RKO (cell line): ENCODE results near the gene EIF5A.

Experiments
- DNase-seq: peaks from one replicate; pipeline ENCODE4 v3.0.0-alpha.2; 2016; ENCODE audit warnings: low spot score

EIF5A gene

GRCh38 chr17:7313890-7314718 lies 6.7 kb downstream of the EIF5A start:
- peak; percentile 73 for DNase-seq

DNA sequence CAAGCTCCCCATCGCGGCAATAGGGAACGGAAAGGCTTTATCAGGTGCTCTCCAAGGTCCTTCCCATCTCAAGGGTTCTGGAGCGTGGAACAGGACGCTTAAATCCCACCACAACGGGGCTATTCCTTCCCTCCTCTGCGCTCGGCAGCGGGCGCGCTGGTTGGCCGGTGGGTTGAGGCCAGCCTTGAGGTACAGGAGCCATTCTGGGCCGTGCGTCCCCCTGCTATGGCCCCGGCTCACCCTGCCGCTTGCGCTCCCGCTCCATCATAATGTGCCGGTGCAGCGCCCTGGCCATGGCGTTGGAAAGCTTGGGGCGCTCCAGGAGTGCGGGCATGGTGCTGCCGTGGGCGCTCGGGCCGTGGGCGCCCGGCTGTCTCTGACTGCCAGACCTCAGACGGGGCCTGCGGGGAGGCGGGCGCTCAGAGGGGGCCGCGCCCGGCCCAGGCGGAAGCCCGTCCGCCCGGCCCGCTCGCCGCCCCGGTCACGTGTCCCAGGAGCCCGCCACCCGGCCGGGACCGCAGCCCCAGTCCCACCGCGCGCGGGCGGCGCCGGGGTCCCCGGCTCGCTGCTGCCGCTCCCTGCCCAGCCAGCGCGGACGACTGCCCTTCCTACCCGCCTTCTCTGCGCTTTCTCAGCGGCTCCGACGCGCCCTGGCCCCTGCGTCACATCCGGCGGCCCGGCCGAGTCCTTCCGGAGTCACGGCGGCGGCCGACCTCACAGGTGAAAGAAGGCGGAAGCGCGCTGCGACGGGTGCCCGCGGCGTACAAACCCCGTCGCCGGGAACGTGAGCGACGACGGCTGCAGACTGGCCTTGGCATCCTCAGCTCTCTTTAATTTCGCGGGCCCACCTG lies 7.5 kb downstream of the EIF5A start, which contains the start of gene GPS2:
Gene GPS2 (minus strand): TSS at position 642 of the 851 bp plus-strand sequence. CDS start 308 bp downstream, at position 334.
- peak; percentile 86 for DNase-seq

GRCh38 chr17:7315570-7316235 lies 8.3 kb downstream of the EIF5A start:
- DNase-seq = peak; percentile 52

DNA sequence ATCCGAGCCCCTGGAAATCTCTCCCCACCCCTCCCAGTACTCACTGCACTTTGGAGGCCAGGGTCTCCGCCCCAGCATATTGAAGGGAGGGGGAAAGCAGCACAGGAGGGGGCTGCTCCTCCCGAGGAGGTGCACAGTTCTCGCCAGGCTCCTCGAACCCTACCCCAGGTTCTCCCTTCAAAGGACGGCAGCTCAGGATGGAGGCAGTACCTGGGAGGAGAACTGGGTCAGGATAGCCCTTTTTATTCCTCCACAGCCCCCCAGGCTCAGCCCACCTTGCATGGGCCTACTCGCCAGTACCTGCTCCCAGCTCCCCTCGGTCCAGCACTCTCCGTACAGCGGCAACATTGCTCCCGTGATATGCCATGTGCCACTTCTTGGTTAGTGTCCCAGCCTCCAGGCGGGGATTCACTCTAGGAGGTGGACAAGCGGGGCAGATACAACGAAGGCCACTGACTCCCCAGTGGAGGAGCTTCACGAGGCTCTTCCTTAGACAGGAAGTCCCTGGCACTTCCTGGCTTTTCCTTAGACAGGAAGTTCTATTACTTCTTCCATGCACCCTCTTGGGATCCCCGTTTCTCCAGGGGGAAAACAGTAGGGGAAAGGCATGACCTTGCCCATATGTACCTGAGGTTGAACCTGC lies 9.9 kb downstream of the EIF5A start:
- no peak for DNase-seq

- DNase-seq = no peak
These were observed 10.9 kb downstream of the EIF5A start for GRCh38 chr17:7318121-7318860.

DNA sequence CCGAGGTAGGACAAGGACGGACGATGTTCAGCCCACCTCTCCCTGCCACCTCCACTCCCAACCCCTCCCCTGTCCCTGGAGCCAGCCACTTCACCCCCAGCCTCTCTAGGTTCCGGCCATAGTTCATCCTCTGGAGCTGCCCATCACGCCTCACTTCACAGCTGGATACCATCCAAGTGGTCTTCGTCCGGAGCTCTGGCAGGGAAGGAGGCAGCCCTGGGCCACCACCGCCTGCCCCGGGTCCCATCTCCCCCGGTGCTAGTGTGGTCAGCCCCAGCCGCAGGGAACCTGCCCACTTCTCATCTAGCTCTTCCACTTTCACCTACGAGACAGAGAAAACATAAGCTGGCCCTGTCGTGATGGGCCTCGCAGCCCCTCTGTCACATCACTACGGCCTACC lies 14.0 kb downstream of the EIF5A start:
- DNase-seq = no peak

GRCh38 chr17:7322520-7323194 lies 15.2 kb downstream of the EIF5A start:
- no peak for DNase-seq

GRCh38 chr17:7323731-7324437 lies 16.5 kb downstream of the EIF5A start:
- DNase-seq = peak; percentile 50

- no peak for DNase-seq
These were observed 17.0 kb downstream of the EIF5A start for GRCh38 chr17:7324438-7324779.

DNA sequence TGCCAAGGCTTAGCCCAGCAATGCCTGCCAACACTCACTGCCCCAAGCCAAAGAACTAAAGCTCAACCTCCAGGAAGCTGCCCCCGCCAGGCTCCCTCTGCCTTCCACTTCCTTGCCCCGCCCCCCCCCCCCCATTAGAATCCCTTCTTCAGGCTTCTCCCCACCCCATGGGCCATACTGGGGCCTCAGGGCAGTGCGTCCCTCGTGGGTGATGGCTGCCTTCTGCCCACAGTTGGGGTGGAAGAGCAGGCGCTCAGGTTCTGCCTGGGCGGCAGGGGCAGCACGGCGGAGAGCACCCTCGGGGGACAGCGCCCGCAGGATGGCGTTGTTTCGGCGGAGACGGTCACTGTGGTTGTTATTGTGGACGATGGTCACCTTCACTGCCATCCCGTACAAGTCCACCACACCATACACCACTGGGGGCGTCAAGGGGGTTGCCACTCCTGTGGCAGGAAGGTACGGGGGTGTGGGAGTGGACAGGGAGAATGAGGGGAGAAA lies 17.7 kb downstream of the EIF5A start:
- no peak for DNase-seq

- DNase-seq = no peak
These were observed 18.8 kb downstream of the EIF5A start for GRCh38 chr17:7326186-7326585.

DNA sequence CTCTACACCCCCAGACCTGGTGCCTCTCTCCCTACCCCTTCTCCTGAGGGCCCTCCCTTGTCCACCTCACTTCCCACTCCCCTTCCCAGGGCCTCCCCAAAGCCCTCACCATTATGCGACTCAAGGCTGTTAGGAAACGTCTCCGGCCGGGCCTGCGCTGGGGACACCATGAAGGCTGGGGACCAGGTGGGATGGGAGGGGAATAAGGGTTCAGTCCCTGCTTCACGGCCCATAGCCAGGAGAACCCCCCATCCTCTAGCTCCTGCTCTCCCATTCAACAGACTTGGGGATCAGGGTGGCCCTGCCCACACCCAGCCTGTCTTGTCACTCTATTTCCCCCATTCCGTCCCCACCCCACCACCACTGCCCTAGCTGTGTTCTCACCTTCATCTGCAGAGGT lies 19.6 kb downstream of the EIF5A start:
- DNase-seq = no peak

GRCh38 chr17:7327501-7327900 lies 20.1 kb downstream of the EIF5A start:
- DNase-seq = no peak

DNA sequence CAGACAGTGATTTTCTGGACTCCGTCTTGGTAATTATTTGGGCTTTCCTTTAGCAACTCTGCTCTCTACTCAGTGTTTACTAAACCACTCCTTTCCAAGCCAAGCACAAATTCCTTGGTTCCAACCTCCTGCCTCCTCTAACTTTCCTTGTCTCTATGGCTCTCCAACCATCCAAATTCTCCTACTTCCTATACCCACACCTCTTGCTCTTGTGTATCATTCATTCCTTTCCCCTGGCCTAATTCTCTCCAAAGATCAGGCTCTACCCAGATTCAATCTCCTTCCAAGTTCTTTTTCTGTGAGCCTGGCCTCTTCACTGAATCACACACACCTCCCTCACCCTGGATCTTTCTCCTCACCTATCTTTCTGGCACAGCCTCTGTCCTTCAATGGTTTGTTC lies 20.6 kb downstream of the EIF5A start:
- DNase-seq = no peak

DNA sequence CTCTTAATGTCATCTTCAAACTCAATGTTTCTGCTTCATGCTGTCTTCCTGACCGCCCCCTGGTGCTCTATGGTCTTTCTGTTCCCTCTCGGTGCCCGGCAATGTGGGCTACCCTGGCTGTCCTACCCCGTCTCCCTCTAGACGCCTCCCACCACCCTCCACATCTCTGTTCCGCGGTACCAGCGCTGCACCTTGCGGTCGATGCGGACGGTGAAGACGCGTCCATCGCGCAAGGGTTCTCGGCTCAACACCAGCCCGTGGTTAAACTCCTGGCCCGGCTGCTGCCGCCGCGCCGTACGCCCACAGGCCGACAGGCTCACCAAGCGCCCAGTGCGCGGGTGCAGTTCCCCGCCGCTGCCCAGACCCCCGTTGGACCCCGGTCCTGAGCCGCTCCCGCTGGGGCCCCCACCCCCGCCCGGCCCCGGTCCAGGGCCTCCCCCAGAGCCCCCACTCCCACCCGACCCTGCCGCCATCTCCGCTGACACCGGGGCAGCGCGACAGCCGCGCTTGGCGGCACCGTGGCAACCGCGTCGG lies 21.5 kb downstream of the EIF5A start, which contains the start of gene NEURL4:
Gene NEURL4 (minus strand): TSS at position 496 of the 534 bp plus-strand sequence. CDS start 23 bp downstream, at position 473.
- DNase-seq = peak; percentile 43

DNA sequence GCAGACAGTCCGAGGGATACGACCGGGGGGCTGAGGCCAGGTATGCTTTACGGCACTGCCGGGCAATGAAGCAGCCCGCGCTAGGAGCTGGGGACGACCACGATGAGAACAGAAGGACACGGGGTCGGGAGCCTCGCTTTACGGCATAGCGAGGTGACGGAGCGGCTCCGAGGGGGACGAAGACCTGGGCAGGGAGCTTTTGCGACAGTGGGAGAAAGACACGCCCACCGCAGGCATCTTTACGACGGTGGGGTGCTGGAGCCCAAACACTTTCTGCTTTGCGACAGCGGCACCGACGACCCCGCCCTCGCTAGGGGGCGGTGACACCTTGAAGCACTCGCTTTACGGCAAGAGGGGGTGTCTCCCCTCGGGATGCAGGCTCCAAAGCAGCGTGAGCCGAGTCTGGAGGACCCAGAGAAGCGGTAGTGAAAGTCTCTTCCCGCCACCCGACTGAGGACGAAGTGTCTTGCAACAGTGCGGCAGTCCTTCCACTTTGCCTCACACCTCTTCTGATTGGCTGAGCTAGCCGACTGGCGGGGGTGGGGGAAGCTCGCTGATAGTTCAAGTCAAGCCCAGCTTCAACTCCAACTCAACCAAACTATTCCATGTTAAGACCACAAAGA lies 22.1 kb downstream of the EIF5A start:
- DNase-seq = peak; percentile 98

- peak; percentile 82 for DNase-seq
These were observed 22.7 kb downstream of the EIF5A start for GRCh38 chr17:7329997-7330637.

DNA sequence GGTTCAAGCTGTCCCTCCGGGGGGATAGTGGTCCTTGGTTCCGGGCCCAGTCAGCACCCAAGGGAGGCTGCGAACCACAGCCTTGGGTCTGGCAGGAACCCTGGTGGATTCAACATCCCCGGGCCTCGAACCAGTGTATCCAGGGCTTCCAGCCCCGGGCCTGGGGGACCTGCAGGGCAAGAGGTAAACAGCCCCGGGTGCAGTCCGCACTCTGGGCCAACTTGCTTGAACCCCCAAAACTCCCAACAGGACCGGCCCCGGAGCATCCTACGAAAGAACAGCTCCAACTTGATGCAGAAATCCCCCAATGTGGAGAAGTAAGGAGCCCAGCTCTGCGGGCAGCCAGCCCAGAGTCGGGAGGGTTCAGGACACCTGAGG lies 23.2 kb downstream of the EIF5A start:
- DNase-seq = no peak

GRCh38 chr17:7332111-7332510 lies 24.7 kb downstream of the EIF5A start:
- DNase-seq = no peak
